ENCODE data around the gene ATP6V1G1. TPM values are rescaled to one million over a fixed set of nuclear protein-coding genes. Genes with fewer than 3 reads are reported as not detected.

Gene ATP6V1G1
- total RNA-seq, 1 experiment from 2014 or later, result 143 TPM

DNA sequence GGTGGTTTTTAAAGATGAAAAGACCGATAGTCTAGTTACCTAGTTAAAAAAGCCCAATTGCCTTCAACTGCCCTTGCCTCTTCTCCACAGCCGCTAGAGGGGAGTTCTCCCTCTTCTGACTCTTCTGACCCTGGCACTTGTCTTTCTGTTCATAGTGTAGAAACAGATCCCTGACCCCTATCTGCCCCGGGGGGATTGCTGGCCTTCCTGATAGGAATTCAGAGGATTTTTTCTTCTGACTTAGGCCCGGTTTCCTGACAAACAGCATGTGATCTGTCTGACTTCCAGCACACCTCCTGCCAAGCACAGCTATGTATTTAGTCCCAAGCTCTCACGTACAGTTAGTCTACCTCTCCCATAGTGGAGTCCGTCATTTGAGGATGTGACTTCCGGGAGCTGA, 18.5 kb downstream of the ATP6V1G1 start:
- no TSS peak for BruUV-seq (replicated peaks)
- Mint-ChIP-seq H3K9me3 (ENCODE audit: unreplicated experiment) (no peaks in the 10 kb centered on the region), H3K36me3 (ENCODE audit: insufficient read depth, unreplicated experiment) (peaks cover 14% of the 10 kb centered on the region), H3K27ac (ENCODE audit: unreplicated experiment) (no peak overlapping the region), H3K4me1 (ENCODE audit: low read depth, unreplicated experiment) (peaks cover 7% of the 10 kb centered on the region), H3K4me3 (ENCODE audit: unreplicated experiment) (no peak overlapping the region), H3K27me3 (ENCODE audit: insufficient read depth, unreplicated experiment) (no peaks in the 10 kb centered on the region)
- no peaks in the 10 kb centered on the region for H3K36me3 ChIP-seq (ENCODE audit: control insufficient read depth, insufficient read depth, low read length)
- CTCF ChIA-PET, result interaction anchor here (0.7 kb wide), 1 partner anchor 47 kb away, joined by 3 read pairs; no protein-coding TSS in a partner anchor
- 0 out of 2 replicates have a peak, but pooled peaks cover 6% of the 10 kb centered on the region for H3K4me1 ChIP-seq
- intact Hi-C loops (cut with micrococcal nuclease; ENCODE audit: unreplicated experiment), result no loop called here
- H3K9me3 ChIP-seq, result 0 out of 2 replicates have a peak, but pooled peaks cover 2% of the 10 kb centered on the region
- peak; percentile 21 to 54 for DNase-seq
- TF ChIP-seq, protein P1, sequence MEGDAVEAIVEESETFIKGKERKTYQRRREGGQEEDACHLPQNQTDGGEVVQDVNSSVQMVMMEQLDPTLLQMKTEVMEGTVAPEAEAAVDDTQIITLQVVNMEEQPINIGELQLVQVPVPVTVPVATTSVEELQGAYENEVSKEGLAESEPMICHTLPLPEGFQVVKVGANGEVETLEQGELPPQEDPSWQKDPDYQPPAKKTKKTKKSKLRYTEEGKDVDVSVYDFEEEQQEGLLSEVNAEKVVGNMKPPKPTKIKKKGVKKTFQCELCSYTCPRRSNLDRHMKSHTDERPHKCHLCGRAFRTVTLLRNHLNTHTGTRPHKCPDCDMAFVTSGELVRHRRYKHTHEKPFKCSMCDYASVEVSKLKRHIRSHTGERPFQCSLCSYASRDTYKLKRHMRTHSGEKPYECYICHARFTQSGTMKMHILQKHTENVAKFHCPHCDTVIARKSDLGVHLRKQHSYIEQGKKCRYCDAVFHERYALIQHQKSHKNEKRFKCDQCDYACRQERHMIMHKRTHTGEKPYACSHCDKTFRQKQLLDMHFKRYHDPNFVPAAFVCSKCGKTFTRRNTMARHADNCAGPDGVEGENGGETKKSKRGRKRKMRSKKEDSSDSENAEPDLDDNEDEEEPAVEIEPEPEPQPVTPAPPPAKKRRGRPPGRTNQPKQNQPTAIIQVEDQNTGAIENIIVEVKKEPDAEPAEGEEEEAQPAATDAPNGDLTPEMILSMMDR (IDR thresholded peaks at IDR 0.05; ENCODE audit: insufficient read depth in 1 of 2, low read depth in 1 of 2, low read length in 1 of 2, severe bottlenecking in 1 of 2, unreplicated experiment in 1 of 2), result no peak
- no peak overlapping the region for H3K4me3 ChIP-seq (ENCODE audit: low read depth, low read length)
- POLR2A ChIA-PET, result interaction anchor here (0.6 kb wide), 1 partner anchor 14 kb away, joined by 3 read pairs; no protein-coding TSS in a partner anchor
- H3K27me3 ChIP-seq (replicated peaks; ENCODE audit: control insufficient read depth, insufficient read depth, low read length), result no peaks in the 10 kb centered on the region

DNA sequence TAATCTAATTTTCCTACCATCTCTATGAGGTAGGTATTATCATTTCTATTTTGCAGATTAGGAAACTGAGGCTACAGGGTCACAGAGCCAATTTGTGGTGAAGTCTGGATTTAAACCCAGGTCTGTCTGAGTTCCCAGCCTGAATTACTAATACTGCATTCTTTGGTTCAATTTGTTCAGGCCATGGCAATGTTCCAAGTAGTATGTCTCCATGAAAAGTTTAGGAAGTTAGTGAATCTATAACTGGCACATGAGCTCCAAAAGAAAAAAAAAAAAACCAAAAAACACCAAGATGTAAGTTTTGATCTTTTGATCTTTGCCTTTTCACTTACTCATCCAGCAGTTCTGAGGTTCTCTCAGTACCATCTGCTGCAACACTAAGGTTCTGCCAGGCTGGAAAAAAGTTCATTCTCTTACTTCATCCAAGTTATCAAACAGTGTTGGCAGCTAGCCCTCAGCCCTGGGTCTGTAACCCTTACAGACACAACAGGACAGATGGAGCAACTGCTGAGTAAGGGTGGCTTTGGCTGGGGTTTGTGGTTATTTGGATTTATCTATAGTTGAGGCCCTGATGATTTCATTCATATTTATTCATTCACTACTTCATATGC, 19.1 kb downstream of the ATP6V1G1 start:
- Histone ChIP-seq H3K36me3 (ENCODE audit: control insufficient read depth, insufficient read depth, low read length) (no peaks in the 10 kb centered on the region), H3K4me1 (0 out of 2 replicates have a peak, but pooled peaks cover 6% of the 10 kb centered on the region), H3K4me3 (ENCODE audit: low read depth, low read length) (no peak overlapping the region), H3K27me3 (replicated peaks; ENCODE audit: control insufficient read depth, insufficient read depth, low read length) (no peaks in the 10 kb centered on the region), H3K9me3 (no peaks in the 10 kb centered on the region)
- CTCF ChIA-PET, result interaction anchor here (0.7 kb wide), 1 partner anchor 47 kb away, joined by 3 read pairs; no protein-coding TSS in a partner anchor
- H3K27ac Mint-ChIP-seq (ENCODE audit: unreplicated experiment), result no peak overlapping the region
- H3K36me3 Mint-ChIP-seq (ENCODE audit: insufficient read depth, unreplicated experiment), result peaks cover 9% of the 10 kb centered on the region
- H3K27me3 Mint-ChIP-seq (ENCODE audit: insufficient read depth, unreplicated experiment), result no peaks in the 10 kb centered on the region
- no peaks in the 10 kb centered on the region for H3K9me3 Mint-ChIP-seq (ENCODE audit: unreplicated experiment)
- POLR2A ChIA-PET, result interaction anchor here (0.6 kb wide), 2 partner anchors 14 to 15 kb away, joined by 3 read pairs; no protein-coding TSS in a partner anchor
- H3K4me3 Mint-ChIP-seq (ENCODE audit: unreplicated experiment), result no peak overlapping the region
- no peak for DNase-seq
- no TSS peak for BruUV-seq (replicated peaks)
- peaks cover 7% of the 10 kb centered on the region for H3K4me1 Mint-ChIP-seq (ENCODE audit: low read depth, unreplicated experiment)
- TF ChIP-seq, protein P1 (IDR thresholded peaks at IDR 0.05; ENCODE audit: insufficient read depth in 1 of 2, low read depth in 1 of 2, low read length in 1 of 2, severe bottlenecking in 1 of 2, unreplicated experiment in 1 of 2), result no peak
- intact Hi-C loops (cut with micrococcal nuclease; ENCODE audit: unreplicated experiment), result no loop called here

DNA sequence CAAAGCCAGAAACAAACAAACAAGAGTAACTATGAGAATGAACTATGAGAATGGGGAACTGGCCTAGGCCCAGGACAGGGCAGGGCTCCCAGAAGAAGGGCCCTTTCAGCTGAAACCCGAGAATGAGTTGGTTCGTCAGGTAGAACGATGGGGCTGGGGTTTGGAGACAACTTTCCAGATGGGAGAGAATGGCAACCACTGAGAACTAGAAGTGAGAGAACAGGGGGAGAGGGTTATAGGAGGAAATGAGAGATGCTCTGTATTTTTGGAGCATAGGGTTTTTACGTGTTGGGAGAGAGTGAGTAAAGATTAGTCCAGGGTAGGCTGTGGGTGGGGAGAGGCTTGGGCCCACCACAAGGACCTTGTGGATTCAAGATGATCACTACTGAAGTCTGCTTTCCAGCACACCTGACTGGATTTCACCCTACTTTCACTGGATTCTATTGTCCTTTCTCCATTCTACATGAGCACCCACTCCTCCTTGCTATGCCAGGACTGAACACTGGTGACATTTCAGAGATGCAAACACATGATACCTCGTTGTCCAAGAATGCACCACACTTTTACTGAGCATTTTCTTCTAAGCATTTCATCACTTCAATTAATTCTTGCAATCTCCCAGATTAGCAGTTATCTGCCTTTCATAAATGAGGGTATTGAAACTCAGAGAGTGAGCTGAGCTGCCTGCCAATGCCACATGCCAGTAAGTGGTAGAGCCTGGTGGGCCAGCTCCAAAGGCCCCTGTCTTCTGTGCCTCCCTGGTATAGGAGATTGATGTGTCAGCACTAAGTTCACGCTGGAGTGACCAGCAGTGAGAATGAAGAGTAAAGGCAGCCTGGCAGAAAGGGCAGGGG, 20.3 kb downstream of the ATP6V1G1 start:
- ChIA-PET CTCF (no interaction called here), POLR2A (no interaction called here)
- Mint-ChIP-seq H3K36me3 (ENCODE audit: insufficient read depth, unreplicated experiment) (peaks cover 5% of the 10 kb centered on the region), H3K27me3 (ENCODE audit: insufficient read depth, unreplicated experiment) (no peaks in the 10 kb centered on the region), H3K27ac (ENCODE audit: unreplicated experiment) (no peak overlapping the region), H3K4me1 (ENCODE audit: low read depth, unreplicated experiment) (peaks cover 13% of the 10 kb centered on the region), H3K9me3 (ENCODE audit: unreplicated experiment) (no peaks in the 10 kb centered on the region), H3K4me3 (ENCODE audit: unreplicated experiment) (no peak overlapping the region)
- no peak for DNase-seq
- H3K4me1 ChIP-seq, result 0 out of 2 replicates have a peak, but pooled peaks cover 10% of the 10 kb centered on the region
- TF ChIP-seq, protein P1 (IDR thresholded peaks at IDR 0.05; ENCODE audit: insufficient read depth in 1 of 2, low read depth in 1 of 2, low read length in 1 of 2, severe bottlenecking in 1 of 2, unreplicated experiment in 1 of 2), result no peak
- no peaks in the 10 kb centered on the region for H3K27me3 ChIP-seq (replicated peaks; ENCODE audit: control insufficient read depth, insufficient read depth, low read length)
- H3K4me3 ChIP-seq (ENCODE audit: low read depth, low read length), result no peak overlapping the region
- no peaks in the 10 kb centered on the region for H3K9me3 ChIP-seq
- no TSS peak for BruUV-seq (replicated peaks)
- intact Hi-C loops (cut with micrococcal nuclease; ENCODE audit: unreplicated experiment), result no loop called here
- no peaks in the 10 kb centered on the region for H3K36me3 ChIP-seq (ENCODE audit: control insufficient read depth, insufficient read depth, low read length)
